HUES48 (cell line): Measurements from ENCODE around the gene NR2F1-AS1.
"Not testable (repeated sequence)": the region's sequence is repeated elsewhere in the genome, so short reads cannot be mapped to it uniquely, and the experiment has no call there.

Experiments used
- H3K27ac ChIP-seq: one replicate; pipeline ENCODE4 v1.7.0; 2013; ENCODE audit warnings: low read depth, low read length, inconsistent platforms
- H3K27me3 ChIP-seq: 2 replicates; pipeline ENCODE4 v1.6.1; 2013; ENCODE audit warnings: mild to moderate bottlenecking, low read length; ENCODE audit not compliant: control insufficient read depth, insufficient read depth
- H3K36me3 ChIP-seq: 2 replicates; pipeline ENCODE4 v1.6.1; 2013; ENCODE audit warnings: low read length; ENCODE audit not compliant: control insufficient read depth, insufficient read depth
- H3K4me1 ChIP-seq: 2 replicates; pipeline ENCODE4 v1.6.1; 2013; ENCODE audit warnings: mild to moderate bottlenecking, low read length; ENCODE audit not compliant: control insufficient read depth, insufficient read depth
- H3K4me3 ChIP-seq: 2 replicates; pipeline ENCODE4 v1.5.1; 2013; ENCODE audit warnings: mild to moderate bottlenecking, low read depth, low read length
- H3K9ac ChIP-seq: 2 replicates; pipeline ENCODE4 v1.6.1; 2013; ENCODE audit warnings: mild to moderate bottlenecking, low read depth, low read length, moderate library complexity
- H3K9me3 ChIP-seq: 2 replicates; pipeline ENCODE4 v1.6.1; 2013; ENCODE audit warnings: low read length; ENCODE audit not compliant: control insufficient read depth, insufficient read depth

NR2F1-AS1 gene

DNA sequence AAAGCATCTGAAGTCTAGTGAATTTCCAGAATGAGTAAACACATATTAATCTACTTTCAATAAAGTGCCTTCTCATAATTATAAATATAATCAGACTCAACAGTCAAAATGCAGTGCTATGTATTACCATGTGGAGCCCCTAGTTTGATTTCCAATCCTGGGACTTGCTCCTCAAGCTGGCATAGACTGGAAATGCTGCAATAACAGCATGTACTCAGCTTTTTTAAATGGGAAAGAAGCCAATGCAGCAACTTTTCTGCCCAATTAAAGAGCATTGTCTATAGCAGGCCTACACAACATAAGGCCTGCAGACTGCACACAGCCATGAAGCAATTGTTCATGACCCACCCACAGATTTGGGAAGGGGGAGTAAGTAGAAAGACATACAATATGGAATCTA, 103.2 kb downstream of the NR2F1-AS1 start:
- no peaks in the 10 kb centered on the region for H3K36me3 ChIP-seq
- H3K4me1 ChIP-seq = no peaks in the 10 kb centered on the region
- no peak overlapping the region for H3K9ac ChIP-seq
- H3K9me3 ChIP-seq = peaks cover 7% of the 10 kb centered on the region; the same call in 1 of the 2 replicates
- no peak overlapping the region for H3K27ac ChIP-seq
- no peaks in the 10 kb centered on the region for H3K27me3 ChIP-seq
- H3K4me3 ChIP-seq = no peak overlapping the region

DNA sequence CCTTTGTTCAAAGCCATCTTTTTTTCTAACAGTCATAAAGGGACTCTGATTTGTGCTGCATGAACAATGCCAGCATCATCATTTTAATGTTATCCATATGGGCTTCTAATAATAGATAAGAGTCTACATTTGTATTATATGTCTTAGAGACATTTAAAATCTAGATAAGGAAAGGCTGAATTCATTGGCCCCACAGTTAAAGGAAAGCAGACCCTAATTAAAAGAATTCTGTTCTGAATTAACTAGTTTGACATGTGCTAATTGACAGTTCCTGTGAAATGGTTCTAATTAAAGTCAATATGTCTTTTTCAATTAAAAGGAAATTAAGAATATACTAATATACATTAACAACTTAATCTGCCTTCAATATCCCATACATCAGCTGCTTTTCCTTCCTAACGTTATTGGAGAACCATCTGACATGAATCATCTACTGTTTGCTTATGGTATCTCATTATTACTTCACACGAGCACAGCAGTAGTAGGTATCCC, 104.7 kb downstream of the NR2F1-AS1 start:
- Histone ChIP-seq H3K36me3 (no peaks in the 10 kb centered on the region), H3K4me3 (no peak overlapping the region), H3K9me3 (peaks cover 7% of the 10 kb centered on the region; the same call in 1 of the 2 replicates), H3K4me1 (no peaks in the 10 kb centered on the region), H3K27me3 (no peaks in the 10 kb centered on the region), H3K27ac (no peak overlapping the region), H3K9ac (no peak overlapping the region)

DNA sequence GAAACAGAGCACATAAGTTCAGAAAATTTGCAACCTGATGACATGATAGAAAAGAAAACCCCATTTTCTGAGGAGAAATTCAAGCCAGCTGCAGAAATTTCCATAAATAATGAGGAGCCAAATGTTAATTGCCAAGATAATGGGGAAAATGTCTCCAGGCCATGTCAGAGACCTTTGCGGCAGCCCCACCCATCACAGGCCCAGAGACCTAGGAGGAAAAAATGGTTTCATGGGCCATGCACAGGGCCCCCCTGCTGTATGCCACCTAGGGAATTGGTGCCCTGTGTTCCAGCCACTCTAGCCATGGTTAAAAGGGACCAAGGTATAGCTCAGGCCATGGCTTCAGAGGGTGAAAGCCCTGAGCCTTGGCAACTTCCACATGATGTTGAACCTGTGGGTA, 118.1 kb downstream of the NR2F1-AS1 start:
- H3K9ac ChIP-seq = no peak overlapping the region
- H3K27me3 ChIP-seq = no peaks in the 10 kb centered on the region

DNA sequence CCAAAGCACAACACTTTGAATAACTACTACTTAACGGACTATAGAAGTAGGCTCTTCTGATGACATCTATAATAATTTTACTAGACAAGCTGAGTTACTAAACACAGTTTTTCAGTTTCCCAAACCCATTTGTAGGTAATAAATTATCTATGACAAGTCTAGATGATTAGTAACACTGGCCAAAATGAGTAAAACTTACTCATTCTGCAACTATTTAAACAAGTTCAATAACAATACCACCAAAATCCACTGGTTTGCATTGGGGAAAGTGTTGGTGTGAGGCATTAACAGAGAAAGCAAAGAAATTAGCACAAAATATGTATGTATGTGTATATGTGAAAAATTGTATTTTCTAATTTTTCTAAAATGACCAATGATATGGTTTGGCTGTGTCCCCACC, 119.3 kb downstream of the NR2F1-AS1 start:
- Histone ChIP-seq H3K27ac (no peak overlapping the region), H3K36me3 (no peaks in the 10 kb centered on the region), H3K9ac (no peak overlapping the region), H3K4me3 (no peak overlapping the region), H3K4me1 (0 out of 2 replicates have a peak, but pooled peaks cover 2% of the 10 kb centered on the region), H3K9me3 (peaks cover 33% of the 10 kb centered on the region), H3K27me3 (no peaks in the 10 kb centered on the region; the same call in 1 of the 2 replicates)

More for the DNA sequence above, 118.1 kb downstream of the NR2F1-AS1 start:
- Histone ChIP-seq H3K4me3 (no peak overlapping the region), H3K4me1 (no peaks in the 10 kb centered on the region), H3K36me3 (no peaks in the 10 kb centered on the region), H3K9me3 (peaks cover 33% of the 10 kb centered on the region), H3K27ac (no peak overlapping the region)

DNA sequence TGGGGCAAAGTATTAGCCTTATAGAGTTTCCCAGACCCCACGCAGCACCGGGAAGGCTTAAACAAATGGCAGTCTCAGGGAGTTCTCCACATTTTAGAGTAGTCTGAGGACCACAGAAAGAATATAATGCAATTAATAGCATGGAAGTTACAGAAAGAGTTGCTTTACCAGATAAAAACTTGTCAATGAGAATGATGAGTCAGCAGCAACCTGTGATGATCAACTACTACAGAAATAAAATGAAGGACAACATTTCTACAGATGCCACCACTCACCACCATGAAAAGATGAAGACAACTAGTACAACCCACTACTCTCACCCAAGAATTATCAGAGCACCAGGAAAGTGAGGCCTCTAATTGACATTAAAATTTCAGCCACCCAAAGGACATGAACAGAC, 120.7 kb downstream of the NR2F1-AS1 start:
- Histone ChIP-seq H3K4me3 (no peak overlapping the region), H3K27ac (no peak overlapping the region), H3K27me3 (no peaks in the 10 kb centered on the region; the same call in 1 of the 2 replicates), H3K4me1 (0 out of 2 replicates have a peak, but pooled peaks cover 4% of the 10 kb centered on the region), H3K36me3 (no peaks in the 10 kb centered on the region), H3K9me3 (peaks cover 33% of the 10 kb centered on the region), H3K9ac (no peak overlapping the region)

DNA sequence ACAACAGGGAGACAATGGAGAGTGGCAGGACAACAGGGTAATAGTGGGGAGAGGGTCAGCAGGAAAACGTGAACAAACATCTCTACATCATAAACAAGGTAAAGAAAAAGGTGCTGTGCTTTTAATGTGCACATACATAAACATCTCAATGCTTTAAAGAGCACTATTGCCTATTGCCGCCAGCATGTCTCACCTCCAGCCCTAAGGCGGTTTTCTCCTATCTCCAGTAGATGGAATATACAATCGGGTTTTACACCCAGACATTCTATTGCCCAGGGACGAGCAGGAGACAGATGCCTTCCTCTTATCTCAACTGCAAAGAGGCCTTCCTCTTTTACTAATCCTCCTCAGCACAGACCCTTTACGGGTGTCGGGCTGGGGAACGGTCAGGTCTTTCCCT, 124.2 kb downstream of the NR2F1-AS1 start:
- not testable (repeated sequence) for H3K4me1 ChIP-seq, H3K9ac ChIP-seq, H3K4me3 ChIP-seq, H3K27ac ChIP-seq, H3K36me3 ChIP-seq, H3K27me3 ChIP-seq, H3K9me3 ChIP-seq

DNA sequence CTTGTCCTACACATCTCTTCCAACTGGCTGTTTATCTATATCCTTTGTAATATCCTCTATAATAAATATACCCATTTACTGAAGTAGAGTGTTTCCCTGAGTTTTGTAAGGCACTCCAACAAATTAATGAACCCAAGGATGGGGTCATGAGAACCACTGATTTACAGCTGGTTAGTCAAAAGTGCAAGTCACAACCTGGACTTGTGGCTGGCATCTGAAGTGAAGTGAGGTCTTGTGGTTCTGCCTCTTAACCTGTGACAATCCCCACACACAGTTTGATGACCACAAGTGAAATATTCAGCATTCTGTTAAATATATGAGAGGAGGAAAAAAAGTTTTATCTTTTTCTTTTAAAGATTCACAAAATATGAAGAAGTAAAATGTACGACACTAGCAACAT, 126.1 kb downstream of the NR2F1-AS1 start:
- Histone ChIP-seq H3K4me3 (no peak overlapping the region), H3K27me3 (no peaks in the 10 kb centered on the region; the same call in 1 of the 2 replicates), H3K9ac (no peak overlapping the region), H3K4me1 (0 out of 2 replicates have a peak, but pooled peaks cover 4% of the 10 kb centered on the region), H3K27ac (no peak overlapping the region), H3K9me3 (no peaks in the 10 kb centered on the region), H3K36me3 (no peaks in the 10 kb centered on the region)

DNA sequence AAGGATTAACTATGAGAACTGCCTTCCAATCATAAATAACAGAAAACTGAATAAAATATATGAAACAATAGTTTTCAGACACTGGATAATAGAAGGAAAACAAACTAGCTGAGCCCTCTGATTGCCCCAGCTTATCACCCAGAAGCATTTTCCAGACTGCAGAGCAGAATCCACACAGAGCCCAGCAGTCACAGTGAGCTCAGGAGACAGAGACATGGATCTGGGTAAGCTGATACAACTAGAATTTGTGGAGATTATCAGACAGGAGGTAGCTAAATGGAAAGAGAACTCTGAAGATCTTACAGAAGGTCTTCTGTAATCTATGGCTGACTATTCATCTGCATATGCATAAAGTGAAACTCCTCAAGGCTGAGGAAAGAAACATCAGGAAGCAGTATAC, 128.8 kb downstream of the NR2F1-AS1 start:
- no peak overlapping the region for H3K4me3 ChIP-seq
- no peak overlapping the region for H3K9ac ChIP-seq
- H3K27me3 ChIP-seq = no peaks in the 10 kb centered on the region
- H3K27ac ChIP-seq = no peak overlapping the region
- no peaks in the 10 kb centered on the region for H3K36me3 ChIP-seq
- H3K9me3 ChIP-seq = no peaks in the 10 kb centered on the region
- 0 out of 2 replicates have a peak, but pooled peaks cover 4% of the 10 kb centered on the region for H3K4me1 ChIP-seq

DNA sequence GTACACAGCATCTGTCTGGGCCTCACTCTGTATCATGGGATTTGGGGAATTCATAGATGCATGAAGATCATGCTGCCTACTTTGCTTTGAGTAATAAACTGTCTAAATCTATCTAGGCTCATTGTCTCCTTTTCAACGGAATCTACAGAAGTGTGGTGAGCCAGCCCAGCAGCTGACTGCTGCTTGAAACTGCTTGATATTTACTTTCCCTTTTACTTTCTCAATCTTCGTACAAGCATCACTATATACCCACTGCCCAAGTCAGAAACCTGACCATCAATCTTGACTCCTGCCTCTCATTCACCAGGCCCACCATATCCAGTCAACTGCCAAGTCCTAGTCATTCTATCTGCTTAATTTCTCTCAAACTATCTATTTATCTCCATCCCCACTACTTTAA, 142.9 kb downstream of the NR2F1-AS1 start:
- Histone ChIP-seq H3K36me3 (no peaks in the 10 kb centered on the region), H3K27me3 (no peaks in the 10 kb centered on the region), H3K4me3 (no peak overlapping the region), H3K4me1 (no peaks in the 10 kb centered on the region), H3K27ac (no peak overlapping the region), H3K9me3 (peaks cover 11% of the 10 kb centered on the region), H3K9ac (no peak overlapping the region)

DNA sequence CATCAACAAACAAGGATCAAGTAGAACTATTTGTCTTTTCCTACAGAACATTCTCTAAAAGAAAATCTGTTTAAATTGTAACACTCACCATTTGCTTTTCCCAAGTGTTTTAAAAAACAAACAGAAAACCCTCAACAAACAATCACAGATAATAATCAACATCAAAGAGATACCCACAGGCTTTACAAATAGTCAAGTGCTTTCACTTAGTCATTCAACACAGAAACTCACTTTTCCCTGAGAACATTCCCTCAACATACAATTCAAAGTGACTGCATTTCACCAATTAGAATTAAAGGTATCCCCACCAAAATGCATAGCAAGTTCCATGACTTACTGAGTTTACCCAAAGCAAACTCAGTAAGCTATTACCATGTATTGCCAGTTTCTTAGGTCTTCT, 144.9 kb downstream of the NR2F1-AS1 start:
- H3K27me3 ChIP-seq = no peaks in the 10 kb centered on the region
- no peak overlapping the region for H3K9ac ChIP-seq
- no peaks in the 10 kb centered on the region for H3K4me1 ChIP-seq
- 0 out of 2 replicates have a peak, but pooled peaks cover under 1% of the 10 kb centered on the region for H3K9me3 ChIP-seq
- H3K36me3 ChIP-seq = no peaks in the 10 kb centered on the region
- no peak overlapping the region for H3K27ac ChIP-seq
- H3K4me3 ChIP-seq = no peak overlapping the region

DNA sequence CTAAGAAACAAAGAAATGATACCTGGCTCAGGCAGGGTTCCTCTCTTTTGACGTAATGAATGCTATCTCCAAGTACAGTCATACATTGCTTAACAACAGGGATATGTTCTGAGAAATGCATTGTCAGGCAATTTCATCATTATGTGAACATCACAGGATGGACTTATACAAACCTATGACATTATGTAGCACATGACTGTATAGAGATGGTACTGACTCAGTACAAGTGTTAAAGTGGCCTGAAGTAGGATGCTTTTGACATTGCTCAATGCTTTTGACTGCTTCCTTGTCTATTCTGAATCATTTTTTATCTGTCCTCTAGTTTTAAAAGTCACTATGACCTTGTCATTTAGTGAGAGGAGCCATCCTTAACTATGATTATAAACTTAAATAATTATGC, 147.6 kb downstream of the NR2F1-AS1 start:
- Histone ChIP-seq H3K27ac (no peak overlapping the region), H3K4me3 (no peak overlapping the region), H3K36me3 (no peaks in the 10 kb centered on the region), H3K9me3 (no peaks in the 10 kb centered on the region), H3K9ac (no peak overlapping the region), H3K4me1 (no peaks in the 10 kb centered on the region), H3K27me3 (no peaks in the 10 kb centered on the region)
